RPMI7951 (cell line): ENCODE results near the gene TBX2. TPM values are rescaled to one million over a fixed set of nuclear protein-coding genes. Genes with fewer than 3 reads are reported as not detected.
A peak's percentile ranks its signal among the peaks of the same experiment; 100 is the strongest.

ENCODE experiments used
- DNase-seq: peaks from one replicate; pipeline ENCODE4 v3.0.0-alpha.2; 2012; ENCODE audit warnings: low read depth
- total RNA-seq: library from RNA; depleted of rRNA; stranded (reverse); fragments of >200 nt; shearing (Covaris generic); gene quantifications from 2 replicates; pipeline ENCODE4 v1.2.3, GENCODE V29; 2014

Gene TBX2
- total RNA-seq, 1 experiment from 2014 or later, result 20.9 TPM

DNA sequence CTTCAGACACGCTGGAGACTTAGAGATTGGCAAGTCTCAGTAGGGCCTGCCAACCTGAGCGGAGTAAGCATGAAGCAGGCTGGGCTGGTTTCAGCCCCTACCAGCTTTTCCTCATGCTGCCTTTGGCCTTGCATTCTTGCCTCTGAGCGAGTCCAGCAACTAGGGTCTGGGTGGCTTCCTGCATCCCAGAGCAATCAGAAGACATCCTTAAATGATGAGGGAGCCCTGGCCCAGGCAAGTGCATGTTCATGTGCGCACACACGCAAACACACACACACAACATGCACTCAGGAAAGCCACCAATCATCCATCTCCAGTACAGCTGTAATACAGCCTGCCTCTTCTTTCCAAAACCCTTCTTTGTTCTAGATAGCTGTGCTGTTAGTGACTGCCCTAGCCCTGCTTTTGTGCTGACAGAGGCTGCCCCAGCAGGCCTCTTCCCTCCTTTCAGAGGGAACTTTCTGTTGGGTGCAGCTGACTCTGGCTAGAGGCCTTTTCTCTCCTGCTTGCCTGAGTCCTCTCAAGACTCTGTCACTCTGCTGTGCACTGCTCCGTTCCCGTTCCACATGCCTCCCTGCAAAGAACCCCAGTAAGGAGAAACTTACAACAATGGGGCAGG lies 30.7 kb upstream of the TBX2 start:
- no peak for DNase-seq

DNA sequence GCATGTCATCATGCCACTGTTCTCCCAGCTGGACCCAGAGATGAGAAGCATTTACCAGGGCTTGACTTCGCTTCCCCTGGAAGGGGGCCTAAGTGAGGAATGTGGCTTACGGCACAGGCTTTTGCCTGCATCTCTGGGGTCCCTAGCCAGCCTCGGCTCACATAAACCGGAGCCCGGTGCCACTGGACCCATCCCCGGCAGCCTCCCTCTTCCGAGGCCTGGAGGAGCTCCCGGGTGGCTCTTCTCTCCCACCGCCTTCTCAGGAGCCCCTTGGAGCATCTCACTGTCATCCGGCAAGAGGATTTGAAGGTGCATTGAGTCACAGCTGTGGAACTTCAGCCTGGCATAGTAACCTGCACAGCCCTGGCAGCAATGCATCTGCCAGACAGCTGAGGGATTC lies 29.9 kb upstream of the TBX2 start:
- no peak for DNase-seq

DNA sequence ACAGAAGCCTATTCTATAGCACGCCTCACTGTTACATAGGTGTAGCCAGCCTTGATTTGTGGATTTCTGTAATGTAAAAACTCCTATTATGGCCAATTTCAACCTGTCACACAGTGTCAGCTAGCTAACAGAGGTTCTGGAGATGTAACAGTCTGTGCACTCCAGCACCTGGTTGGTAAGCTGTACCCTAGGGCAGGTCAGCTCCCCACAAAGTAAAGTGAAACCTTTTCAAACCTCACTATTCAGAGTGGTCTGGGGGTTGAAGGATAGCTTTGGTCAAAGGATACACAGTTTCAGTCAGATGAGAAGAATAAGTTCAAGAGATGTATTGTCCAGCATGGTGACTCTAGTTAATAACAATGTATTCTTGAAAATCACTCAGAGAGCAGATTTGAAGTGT lies 28.5 kb upstream of the TBX2 start:
- no peak for DNase-seq

DNA sequence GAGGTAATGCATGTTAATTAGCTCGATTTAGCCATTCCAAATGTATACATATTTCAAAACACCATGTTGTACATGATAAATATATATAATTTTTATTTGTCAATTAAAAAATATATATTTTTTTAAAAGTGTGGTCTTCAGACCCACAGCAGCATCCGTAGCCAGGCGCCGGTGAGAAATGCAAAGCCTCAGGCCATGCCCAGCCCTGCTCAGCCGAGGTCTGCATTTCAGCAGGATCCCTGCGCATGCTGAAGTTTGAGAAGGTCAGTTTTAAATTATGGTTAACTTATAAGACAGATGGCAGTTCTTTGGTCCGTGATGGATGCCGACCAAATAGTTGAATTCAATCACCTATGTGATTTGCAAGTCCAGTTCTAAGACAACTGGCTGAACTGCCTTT lies 28.0 kb upstream of the TBX2 start:
- no peak for DNase-seq

DNA sequence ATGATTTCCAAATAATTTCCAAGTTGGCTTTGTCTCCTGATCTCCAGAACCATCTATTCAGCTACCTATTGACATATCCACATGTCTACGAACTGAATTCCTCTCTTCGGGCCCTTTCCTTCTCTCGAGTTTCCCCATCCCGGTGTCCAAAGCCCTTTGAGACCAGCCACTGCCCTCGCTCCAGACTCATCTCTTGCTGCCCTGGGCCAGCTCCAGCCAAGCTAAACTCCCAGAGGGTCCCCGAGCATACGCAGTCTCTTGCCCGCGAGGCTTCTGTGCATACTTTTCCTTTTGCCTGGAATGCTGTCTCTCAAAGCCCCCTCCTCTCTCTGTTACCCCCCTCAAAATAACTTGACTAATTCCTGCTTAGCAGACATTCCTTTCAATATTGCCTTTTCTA lies 27.2 kb upstream of the TBX2 start:
- no peak for DNase-seq

DNA sequence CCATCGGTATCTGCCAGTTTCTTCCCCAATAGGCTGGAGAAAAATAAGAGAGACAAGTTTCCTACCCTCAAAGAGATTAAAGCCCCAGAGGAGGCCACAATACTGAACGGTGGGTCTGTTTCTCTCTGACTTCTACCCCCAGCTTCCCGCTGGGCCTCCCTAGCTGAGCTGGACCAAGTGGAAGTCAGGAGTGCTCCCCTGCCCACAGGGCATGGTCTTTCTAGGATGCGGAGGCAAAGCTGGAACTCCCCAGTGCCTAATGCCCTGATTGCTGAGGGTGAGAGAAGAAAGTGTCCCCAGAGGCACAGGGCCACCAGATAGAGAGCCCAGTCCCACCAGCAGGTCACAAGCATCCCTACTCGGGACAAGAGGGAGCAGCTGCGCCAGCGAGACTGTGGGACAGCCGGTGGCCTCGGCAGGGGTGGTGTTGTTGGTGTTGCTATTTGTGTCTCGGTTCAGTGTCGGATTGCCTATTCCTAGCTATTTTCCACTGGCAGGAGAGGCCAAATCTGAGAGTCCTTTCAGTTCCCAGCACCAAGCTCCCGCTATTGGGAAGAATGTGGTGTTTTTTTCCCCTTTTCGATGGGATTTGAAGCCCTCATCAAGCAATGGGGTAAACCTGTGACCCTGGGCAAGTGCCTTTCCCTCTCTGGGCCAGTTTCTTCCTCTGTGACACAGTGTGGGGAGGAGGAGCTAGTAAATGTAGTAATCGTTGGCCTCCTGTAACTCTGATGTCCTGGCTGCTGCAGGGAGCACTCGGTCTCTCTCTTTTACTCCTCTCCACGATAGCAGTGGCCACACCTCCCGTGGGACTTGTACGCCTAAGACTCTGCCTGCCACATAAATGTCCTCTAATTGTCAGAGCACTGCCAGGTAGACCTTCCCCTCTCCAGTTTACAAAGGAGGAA lies 22.5 kb upstream of the TBX2 start:
- DNase-seq, result no peak

DNA sequence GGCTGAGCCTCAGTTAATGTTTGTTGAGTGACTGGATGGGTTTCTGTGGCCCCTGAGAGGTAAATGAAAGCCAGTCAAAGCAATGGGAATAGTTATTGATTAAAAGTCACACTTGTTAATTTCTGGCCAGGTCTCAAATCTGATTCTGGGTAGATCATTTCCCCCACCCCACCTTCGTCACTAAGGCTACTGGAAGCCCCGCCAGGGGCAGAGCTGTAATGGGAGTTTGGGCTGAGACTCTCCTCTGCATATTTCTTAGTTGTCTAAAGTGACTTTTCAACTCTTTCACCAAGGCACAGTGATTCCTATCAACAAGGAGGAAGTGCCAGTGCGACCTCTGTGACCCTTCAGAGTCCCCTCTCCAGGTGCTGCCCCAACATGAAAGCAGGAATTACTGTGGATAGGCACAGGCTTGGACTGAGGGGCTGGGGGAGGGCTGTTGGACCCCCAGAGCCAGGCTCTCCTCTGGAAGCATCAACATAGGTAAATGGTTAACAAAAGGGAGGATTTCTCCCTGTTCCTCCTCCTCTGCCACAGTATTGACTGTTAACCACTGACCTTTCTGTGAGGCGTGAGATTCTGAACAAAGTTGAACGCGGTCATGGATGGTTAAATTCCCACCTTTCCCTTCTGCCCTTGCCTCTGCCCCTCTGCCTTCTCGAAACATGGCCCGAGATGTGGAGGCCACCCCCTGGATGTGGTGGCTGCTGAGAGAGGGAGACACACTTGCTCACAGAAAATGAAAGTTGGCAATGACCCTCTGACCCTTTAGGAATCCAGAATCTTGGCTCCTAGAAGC lies 20.8 kb upstream of the TBX2 start:
- no peak for DNase-seq

DNA sequence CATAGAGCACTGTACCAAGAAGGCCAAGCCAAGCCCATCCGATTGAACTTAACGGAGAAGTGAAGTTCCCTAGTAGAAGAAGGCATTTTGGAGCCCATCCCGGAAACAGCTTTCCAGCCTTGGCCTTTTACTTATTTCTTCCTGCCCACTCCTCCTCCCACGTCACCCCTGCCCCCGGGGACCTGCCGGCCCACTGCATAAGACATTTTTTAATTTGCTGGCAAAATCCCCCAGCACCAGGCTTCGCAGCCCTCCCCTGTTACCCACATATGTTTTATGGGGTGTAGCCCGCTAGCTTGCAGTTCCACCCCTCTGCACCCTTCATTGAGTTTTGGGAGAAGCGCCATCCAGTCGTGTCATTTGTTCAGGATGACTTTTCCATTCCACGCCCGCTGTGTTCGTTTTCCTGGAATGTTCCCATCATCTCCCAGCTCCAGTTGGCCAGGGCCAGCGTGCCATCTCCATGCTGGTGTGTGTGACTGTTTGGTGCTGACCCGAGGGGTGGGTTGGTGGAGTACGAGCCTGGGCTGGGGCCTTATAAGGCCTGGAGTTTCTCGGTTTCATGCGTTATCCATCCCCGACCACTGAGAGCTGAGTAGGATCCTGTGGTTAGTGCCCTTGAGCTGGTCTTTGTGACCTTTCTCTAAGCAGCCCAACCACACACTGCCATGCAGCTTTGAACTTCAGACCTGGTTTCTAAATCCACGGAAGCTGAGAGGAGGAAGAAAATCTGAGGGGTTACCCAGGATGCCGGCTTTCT lies 20.0 kb upstream of the TBX2 start:
- no peak for DNase-seq

DNA sequence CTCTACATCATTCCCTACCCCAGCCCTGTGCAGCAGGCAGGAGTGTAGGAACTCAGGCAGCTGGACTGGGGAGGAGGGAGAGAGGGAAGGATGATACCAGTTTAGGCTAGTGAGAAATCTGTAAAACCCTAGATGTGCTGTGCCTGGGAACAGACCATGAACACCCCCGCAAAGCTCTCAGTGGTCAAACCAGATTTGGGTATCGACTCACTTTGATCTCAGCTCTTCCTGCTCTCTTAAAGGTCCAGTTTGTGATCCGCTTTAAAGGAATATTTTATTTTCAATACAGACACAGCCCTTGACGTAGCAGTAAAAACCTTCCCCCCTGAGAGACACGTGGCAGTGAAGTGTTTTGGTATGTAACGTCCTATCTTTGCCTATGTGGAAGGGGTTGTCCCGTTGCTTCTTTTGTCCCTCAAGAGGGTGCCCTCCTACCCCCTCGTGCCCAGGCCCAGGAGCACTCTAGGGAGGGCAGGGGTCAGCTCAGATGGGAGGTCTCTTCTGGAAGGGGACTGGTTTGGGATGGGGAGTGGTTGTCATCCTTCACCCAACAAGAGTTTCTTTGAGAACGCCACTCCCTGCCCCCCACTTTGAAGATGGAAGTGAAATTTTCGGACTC lies 19.3 kb upstream of the TBX2 start:
- no peak for DNase-seq

DNA sequence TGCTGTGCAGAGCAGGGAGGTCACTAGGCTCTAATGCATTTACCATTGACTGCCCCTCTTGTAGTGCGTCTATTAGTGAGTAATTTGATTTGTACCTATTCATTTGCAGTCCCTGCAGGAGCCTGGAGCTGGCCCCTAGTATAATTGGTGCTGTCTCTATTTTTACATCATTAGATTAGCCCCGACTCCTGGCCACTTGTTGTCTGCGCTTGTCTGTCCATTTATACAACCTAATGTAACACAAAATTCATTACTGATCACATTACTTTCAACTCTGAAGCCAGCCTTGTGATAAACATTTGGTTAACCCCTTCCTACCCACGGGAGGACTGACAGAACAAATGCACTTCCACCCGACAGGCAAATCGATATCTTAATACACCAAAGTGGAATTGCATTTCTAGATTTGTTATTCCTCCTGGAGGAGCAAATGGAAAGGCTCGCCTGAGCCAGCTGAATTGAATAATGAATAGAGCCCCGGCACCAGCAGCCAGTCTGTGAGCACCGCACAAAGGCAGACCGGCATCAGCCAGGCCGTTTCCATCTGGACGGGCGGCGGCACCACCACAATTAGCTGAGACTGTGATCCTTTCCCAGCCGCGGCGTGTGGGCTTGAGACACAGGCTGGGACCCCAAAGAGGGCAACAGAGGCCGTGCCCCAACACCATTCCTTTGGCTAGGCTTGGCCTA lies 18.7 kb upstream of the TBX2 start:
- DNase-seq, result no peak

DNA sequence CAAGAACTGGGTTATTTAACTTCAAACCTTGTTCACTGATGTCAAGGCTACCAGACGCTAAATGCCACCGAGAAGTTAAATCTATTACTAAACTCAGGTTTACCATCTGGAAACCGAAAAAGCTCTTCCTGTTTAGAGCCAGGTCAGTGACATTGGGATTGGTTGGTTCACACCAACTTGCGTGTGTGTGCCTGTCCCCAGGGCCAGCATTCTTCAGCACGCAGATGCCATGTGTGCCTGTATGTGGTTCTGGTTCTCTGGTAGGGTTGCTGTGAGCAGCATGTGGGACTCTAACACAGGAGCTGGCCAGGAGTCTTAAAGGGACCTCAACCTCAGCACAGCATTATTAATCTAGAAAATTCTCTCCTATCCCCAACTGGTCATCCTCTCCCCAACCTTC lies 18.1 kb upstream of the TBX2 start:
- DNase-seq, result no peak

DNA sequence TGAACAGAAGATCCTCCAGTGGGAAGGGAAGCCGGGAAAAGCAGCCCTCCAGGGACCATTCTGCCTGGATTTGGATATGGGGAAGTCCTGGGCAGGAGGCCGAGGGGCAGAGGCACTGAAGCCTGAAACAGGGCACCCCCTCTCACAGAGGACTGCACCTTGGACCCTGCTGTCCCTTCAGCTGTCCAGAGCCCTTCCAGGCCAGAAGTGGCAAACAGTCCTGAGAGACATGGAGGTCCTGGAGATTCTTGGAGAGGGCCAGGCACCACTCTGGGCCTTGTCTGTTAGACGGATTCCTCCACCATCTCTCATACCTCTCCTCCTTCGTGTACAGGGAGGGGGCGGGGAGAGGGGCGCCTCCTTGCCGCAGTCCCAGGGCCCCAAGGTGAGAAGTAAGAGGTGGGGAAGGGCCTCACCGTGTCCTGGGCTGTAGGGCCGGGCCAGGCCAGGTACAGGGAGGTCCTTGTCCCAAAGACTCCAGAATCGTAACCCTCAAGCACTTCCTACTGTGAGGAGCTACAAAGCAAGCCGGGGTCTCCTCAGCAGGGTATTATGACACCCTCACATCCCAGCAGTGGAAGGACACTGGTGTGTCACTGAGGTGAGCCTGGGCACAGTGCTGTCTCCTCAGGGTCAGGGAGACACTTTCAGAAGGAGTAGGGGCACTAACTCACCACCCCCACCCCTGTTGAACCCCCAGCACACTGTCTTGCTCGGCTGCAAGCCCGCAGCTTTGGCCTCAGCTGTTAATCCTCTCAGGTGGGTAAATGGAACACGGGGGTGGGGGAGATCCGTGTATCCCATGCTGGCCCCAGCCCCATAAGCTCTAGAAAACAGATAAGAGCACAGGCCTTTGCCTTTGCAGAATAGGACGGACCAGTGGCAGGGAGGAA lies 16.6 kb upstream of the TBX2 start:
- no peak for DNase-seq

DNA sequence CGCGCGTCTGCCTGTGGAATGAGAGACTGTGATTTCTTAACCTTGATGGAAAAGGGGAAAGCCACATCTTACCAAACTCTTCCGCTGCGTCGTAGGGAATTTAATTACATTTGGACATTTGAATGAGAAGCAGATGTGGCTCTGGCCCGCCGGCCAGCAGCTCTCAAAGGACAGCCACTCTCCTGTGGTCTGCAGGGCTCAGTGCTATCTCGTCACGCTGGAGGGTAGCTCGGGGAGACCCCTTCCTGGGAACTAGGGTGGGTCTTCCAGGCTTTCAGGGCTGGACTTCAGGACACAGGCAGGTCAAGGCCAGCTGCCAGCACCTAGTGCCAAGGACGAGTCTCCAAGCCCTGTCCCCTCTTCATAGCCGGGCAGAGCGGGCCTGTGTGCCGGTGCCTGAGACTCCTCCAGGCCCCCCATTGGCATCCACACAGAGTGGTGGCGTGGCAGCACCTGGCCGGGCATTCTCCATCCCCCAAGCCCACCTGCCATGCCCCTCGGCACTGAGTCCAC lies 15.9 kb upstream of the TBX2 start:
- DNase-seq, result peak; percentile 28

DNA sequence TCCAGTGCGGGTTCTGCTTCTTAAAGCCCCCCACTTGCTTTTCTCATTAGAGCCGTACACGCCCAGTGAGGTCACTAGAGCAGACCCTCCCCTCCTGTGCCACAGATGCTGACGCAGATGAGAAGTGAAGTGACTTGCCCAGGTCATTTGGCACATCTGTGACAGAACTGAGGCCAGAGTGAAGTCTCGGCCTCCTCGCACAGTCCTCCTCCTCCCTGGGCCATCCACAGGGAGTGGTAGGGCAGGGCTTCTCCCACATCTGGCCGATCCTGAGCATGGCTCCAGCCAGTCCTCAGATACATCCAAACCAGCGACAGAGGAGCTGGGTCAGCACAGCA lies 15.3 kb upstream of the TBX2 start:
- DNase-seq, result no peak

DNA sequence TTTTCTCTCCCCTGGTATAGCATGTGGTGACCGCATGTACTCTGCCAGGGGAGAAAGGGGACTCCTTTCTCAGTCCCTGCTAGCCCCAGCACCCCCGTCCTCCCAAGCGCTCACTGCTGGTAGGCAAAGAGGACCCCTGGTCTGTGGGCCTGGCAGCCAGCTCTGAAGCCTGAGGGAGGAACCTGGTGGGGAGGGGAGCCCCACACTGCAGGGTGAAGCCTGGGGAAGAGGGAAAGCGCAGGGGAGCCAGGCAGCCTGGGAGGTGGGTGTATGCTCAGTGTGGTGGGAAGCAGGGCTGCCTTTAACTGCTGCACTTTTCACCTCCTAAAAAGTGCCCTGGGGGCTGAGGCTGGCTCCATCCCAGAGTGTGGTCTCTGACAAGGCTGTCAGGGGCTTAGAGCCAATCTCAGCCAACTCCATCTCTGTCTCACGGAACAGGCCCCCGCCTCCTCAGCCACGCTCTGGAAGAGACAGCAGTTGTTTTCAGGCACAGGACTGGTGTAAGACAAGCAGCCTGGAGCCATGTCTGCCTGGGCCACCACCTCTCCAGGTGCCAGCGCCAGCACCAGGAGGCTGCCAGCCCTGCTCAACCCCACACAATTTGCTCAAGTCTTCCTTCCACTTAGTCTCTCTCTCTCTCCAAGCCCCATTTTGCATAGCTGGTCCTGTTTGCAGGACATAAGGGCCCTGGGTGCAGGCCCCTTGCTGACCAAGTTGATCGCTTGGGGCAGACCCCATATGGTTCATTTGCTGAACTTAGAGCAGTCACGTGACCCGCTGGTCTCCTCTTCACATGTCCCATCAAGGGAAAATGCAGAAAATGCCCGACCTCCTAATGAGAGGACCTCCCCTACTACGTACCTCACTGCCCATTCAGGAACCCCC lies 14.7 kb upstream of the TBX2 start:
- DNase-seq, result peak; percentile 36

DNA sequence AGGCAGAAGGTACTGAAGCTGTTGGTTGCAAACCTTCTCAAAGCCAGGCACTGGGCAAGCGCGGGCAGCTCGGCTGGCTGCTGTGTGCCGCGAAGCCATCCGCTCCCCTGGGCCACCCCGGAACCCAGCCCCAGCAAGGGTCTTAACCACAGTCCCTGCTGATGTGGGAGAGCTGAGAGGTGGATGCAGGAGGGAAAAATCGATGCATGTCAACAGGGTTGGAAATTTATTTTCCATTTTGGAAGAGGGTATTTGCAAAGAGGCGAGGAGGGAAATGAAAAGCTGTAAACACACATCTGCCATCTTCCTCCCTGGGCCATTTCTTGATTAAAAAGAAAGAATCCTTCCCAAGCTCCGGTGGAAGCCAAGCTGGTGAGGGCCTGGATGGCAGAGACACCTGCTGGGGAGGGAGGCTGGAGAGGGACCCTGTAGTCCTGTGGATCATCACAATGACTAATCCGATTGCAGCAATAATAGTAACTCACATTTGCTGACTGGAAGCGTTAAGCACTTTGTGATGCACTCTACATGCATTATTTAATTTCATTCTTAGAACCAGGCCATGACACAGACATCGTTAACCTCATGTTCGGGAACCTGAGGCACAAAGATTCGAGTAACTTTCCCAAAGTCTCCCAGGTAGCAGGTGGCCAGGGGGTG lies 13.9 kb upstream of the TBX2 start:
- DNase-seq, result no peak

DNA sequence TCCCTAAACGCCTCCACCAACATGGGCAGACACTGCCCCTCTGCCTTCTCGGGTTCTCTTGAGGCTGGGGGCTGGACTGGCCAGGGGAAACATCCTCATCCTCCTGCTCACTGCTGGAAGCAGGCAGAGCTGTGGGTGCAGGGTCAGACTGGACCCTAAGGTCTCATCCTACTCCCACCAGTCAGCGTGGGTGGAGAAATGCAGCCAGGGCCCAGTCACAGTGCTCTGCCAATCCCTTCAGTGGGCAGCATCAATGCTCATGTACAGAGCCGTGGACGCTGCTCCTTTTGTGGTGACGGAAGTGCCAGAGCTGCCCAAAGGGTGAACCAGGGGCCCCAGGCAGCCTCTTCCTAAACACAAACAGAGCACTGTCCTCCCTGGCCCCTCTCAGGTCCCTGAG lies 13.4 kb upstream of the TBX2 start:
- no peak for DNase-seq

DNA sequence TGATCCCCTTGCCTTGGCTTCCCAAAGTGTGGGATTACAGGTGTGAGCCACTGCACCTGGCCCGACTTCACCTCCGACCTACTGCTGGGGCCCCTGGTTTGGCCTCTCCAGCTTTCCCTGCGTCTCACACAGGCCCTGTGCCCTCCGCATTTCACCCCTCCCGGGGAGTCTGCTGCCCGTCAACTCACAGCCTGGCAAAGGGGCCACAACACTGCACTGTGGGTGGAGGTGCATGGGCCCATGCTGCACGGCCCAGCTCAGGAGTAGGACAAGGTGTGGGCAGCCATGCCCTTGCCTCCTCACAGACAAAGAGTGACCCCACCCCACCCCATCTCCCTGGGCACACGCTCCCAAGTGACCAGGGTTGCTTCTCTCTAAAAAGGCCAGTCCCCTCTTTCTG lies 12.6 kb upstream of the TBX2 start:
- no peak for DNase-seq
